ENCODE data around the gene LRCH1. TPM values are rescaled to one million over a fixed set of nuclear protein-coding genes. Genes with fewer than 3 reads are reported as not detected.

The LRCH1 gene
- total and polyA plus RNA-seq, 2 experiments from 2014 or later: 4.7 to 5.0 TPM

GRCh38 chr13:46679369-46680120, 126.6 kb downstream of the LRCH1 start:
- Histone ChIP-seq H3K4me1 (ENCODE audit: insufficient read depth) (peaks cover 17% of the 10 kb centered on the region), H3K9ac (peak overlapping the region; percentile 72), H3K4me2 (ENCODE audit: unreplicated experiment) (peak overlapping the region; percentile 93), H3F3A (ENCODE audit: insufficient read depth) (peaks cover 23% of the 10 kb centered on the region; the same call in 1 of the 2 replicates), H3K9me3 (ENCODE audit: low read depth) (no peaks in the 10 kb centered on the region), H2AFZ (peak overlapping the region; percentile 60), H3K79me2 (ENCODE audit: insufficient read depth) (peaks cover 61% of the 10 kb centered on the region), H4K20me1 (ENCODE audit: insufficient read depth) (0 out of 2 replicates have a peak, but pooled peaks cover 5% of the 10 kb centered on the region), H3K9me2 (ENCODE audit: insufficient read depth) (no peaks in the 10 kb centered on the region), H3K36me3 (ENCODE audit: low read depth) (no peaks in the 10 kb centered on the region), H3K4me3 (peak overlapping the region; percentile 72), H3K27ac (peak overlapping the region; percentile 71), H3K27me3 (replicated peaks; ENCODE audit: insufficient read depth) (no peaks in the 10 kb centered on the region)
- in situ Hi-C loops (cut with MboI): no loop called here
- WGBS, 2 experiments (ENCODE audit: low coverage in 1 of 2, low lambda C conversion rate in 2 of 2, missing lambda C conversion rate in 2 of 2): 5 to 7% methylated on average over 12 of the region's 12 CpGs
- TF ChIP-seq EZH2phosphoT487 (IDR thresholded peaks at IDR 0.05; ENCODE audit: insufficient read depth, low read depth) (no peak), EZH2 (IDR thresholded peaks at IDR 0.05; ENCODE audit: insufficient read depth, poor library complexity, severe bottlenecking) (no peak)
- DNase-seq: peak; percentile 87

- 98% methylated on average over 3 of the region's 3 CpGs for WGBS, 2 experiments (ENCODE audit: low coverage in 1 of 2, low lambda C conversion rate in 2 of 2, missing lambda C conversion rate in 2 of 2)
- no peaks in the 10 kb centered on the region for H3K9me3 ChIP-seq (ENCODE audit: low read depth)
- TF ChIP-seq EZH2phosphoT487 (IDR thresholded peaks at IDR 0.05; ENCODE audit: insufficient read depth, low read depth): no peak
- TF ChIP-seq EZH2 (IDR thresholded peaks at IDR 0.05; ENCODE audit: insufficient read depth, poor library complexity, severe bottlenecking): no peak
- DNase-seq: no peak
- H3K9ac ChIP-seq: no peak overlapping the region
- H3F3A ChIP-seq (ENCODE audit: insufficient read depth): peaks cover 23% of the 10 kb centered on the region; the same call in 1 of the 2 replicates
- H3K79me2 ChIP-seq (ENCODE audit: insufficient read depth): peaks cover 44% of the 10 kb centered on the region
- no peaks in the 10 kb centered on the region for H3K9me2 ChIP-seq (ENCODE audit: insufficient read depth)
- H3K4me2 ChIP-seq (ENCODE audit: unreplicated experiment): no peak overlapping the region
- in situ Hi-C loops (cut with MboI): no loop called here
- H4K20me1 ChIP-seq (ENCODE audit: insufficient read depth): 0 out of 2 replicates have a peak, but pooled peaks cover 5% of the 10 kb centered on the region
- no peak overlapping the region for H3K4me3 ChIP-seq
- no peaks in the 10 kb centered on the region for H3K36me3 ChIP-seq (ENCODE audit: low read depth)
- H2AFZ ChIP-seq: no peak overlapping the region
- H3K27me3 ChIP-seq (replicated peaks; ENCODE audit: insufficient read depth): no peaks in the 10 kb centered on the region
- H3K4me1 ChIP-seq (ENCODE audit: insufficient read depth): peaks cover 17% of the 10 kb centered on the region
- H3K27ac ChIP-seq: no peak overlapping the region
Observed at GRCh38 chr13:46682015-46682414, 129.0 kb downstream of the LRCH1 start.

- no peak overlapping the region for H3K4me3 ChIP-seq
- no peaks in the 10 kb centered on the region for H3K36me3 ChIP-seq (ENCODE audit: low read depth)
- peaks cover 37% of the 10 kb centered on the region for H3K79me2 ChIP-seq (ENCODE audit: insufficient read depth)
- TF ChIP-seq EZH2 (IDR thresholded peaks at IDR 0.05; ENCODE audit: insufficient read depth, poor library complexity, severe bottlenecking) (no peak), EZH2phosphoT487 (IDR thresholded peaks at IDR 0.05; ENCODE audit: insufficient read depth, low read depth) (no peak)
- no peak overlapping the region for H3K4me2 ChIP-seq (ENCODE audit: unreplicated experiment)
- peaks cover 23% of the 10 kb centered on the region; the same call in 1 of the 2 replicates for H3F3A ChIP-seq (ENCODE audit: insufficient read depth)
- no peak overlapping the region for H2AFZ ChIP-seq
- 0 out of 2 replicates have a peak, but pooled peaks cover 5% of the 10 kb centered on the region for H4K20me1 ChIP-seq (ENCODE audit: insufficient read depth)
- H3K9me3 ChIP-seq (ENCODE audit: low read depth): no peaks in the 10 kb centered on the region
- no peak overlapping the region for H3K27ac ChIP-seq
- no peaks in the 10 kb centered on the region for H3K27me3 ChIP-seq (replicated peaks; ENCODE audit: insufficient read depth)
- WGBS, 2 experiments (ENCODE audit: low coverage in 1 of 2, low lambda C conversion rate in 2 of 2, missing lambda C conversion rate in 2 of 2): 100% methylated on average over 1 of the region's 1 CpG
- H3K9ac ChIP-seq: no peak overlapping the region
- in situ Hi-C loops (cut with MboI): no loop called here
- peaks cover 17% of the 10 kb centered on the region for H3K4me1 ChIP-seq (ENCODE audit: insufficient read depth)
- no peaks in the 10 kb centered on the region for H3K9me2 ChIP-seq (ENCODE audit: insufficient read depth)
- DNase-seq: no peak
Observed at GRCh38 chr13:46682707-46683106, 129.7 kb downstream of the LRCH1 start.

GRCh38 chr13:46683676-46684260, 130.8 kb downstream of the LRCH1 start:
- no peaks in the 10 kb centered on the region for H3K27me3 ChIP-seq (replicated peaks; ENCODE audit: insufficient read depth)
- H3K79me2 ChIP-seq (ENCODE audit: insufficient read depth): peaks cover 27% of the 10 kb centered on the region
- H3K4me2 ChIP-seq (ENCODE audit: unreplicated experiment): no peak overlapping the region
- H3K4me3 ChIP-seq: no peak overlapping the region
- no peak for TF ChIP-seq EZH2 (IDR thresholded peaks at IDR 0.05; ENCODE audit: insufficient read depth, poor library complexity, severe bottlenecking)
- TF ChIP-seq EZH2phosphoT487 (IDR thresholded peaks at IDR 0.05; ENCODE audit: insufficient read depth, low read depth): no peak
- 0 out of 2 replicates have a peak, but pooled peaks cover 5% of the 10 kb centered on the region for H4K20me1 ChIP-seq (ENCODE audit: insufficient read depth)
- peaks cover 20% of the 10 kb centered on the region; the same call in 1 of the 2 replicates for H3F3A ChIP-seq (ENCODE audit: insufficient read depth)
- H3K9ac ChIP-seq: no peak overlapping the region
- DNase-seq: no peak
- 60 to 63% methylated on average over 1 of the region's 1 CpG for WGBS, 2 experiments (ENCODE audit: low coverage in 1 of 2, low lambda C conversion rate in 2 of 2, missing lambda C conversion rate in 2 of 2)
- no peak overlapping the region for H2AFZ ChIP-seq
- H3K4me1 ChIP-seq (ENCODE audit: insufficient read depth): peaks cover 15% of the 10 kb centered on the region
- no peaks in the 10 kb centered on the region for H3K9me3 ChIP-seq (ENCODE audit: low read depth)
- in situ Hi-C loops (cut with MboI): no loop called here
- H3K36me3 ChIP-seq (ENCODE audit: low read depth): no peaks in the 10 kb centered on the region
- no peaks in the 10 kb centered on the region for H3K9me2 ChIP-seq (ENCODE audit: insufficient read depth)
- H3K27ac ChIP-seq: no peak overlapping the region
